ENCODE data around the gene ZNF532.

DNA sequence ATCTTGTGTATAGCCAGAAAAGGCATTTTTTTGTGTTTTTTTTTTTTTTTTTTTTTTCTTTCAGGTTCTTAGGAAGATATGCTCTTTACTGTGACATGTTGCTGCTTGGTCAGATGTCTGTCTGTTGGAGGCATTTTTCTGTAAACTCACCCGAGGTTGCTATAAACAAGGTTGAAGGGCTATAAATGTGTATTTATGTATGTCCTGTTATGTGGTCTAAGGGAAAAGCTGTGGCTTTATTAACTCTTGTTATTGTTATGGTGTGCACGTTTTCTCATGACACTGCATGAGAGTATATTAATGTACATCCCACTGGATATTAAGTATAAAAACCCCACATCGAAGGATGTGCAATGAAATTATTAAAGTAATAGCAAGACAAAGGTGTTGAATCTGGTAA lies 102.0 kb downstream of the ZNF532 start:
- TF ChIP-seq EZH2 (IDR thresholded peaks at IDR 0.05), result no peak
- TF ChIP-seq POLR2AphosphoS5 (IDR thresholded peaks at IDR 0.05; ENCODE audit: borderline replicate concordance, low read depth, low read length), result no peak

All from SK-N-MC (cell line).